Cardiac atrium fibroblast (primary cell): Measurements from ENCODE around the gene PACS1. TPM values are rescaled to one million over a fixed set of nuclear protein-coding genes. Genes with fewer than 3 reads are reported as not detected.

Experiments
- total RNA-seq: library from RNA; depleted of rRNA; stranded (reverse); fragments of >200 nt; gene quantifications from 2 replicates; pipeline ENCODE4 v1.2.3, GENCODE V29; 2015

PACS1 gene
- 40.3 and 48.8 TPM in 2 replicates for total RNA-seq

GRCh38 chr11:66069715-66070603 lies at the start of gene PACS1:
TSS of gene PACS1 (plus strand) at chr11:66070272. CDS start at chr11:66070487, 215 bp downstream.

GRCh38 chr11:66026017-66026529 lies 44.0 kb upstream of the PACS1 start, which contains the start of gene CATSPER1:
TSS of gene CATSPER1 (minus strand) at chr11:66026479. CDS start at chr11:66026379, 100 bp downstream.

GRCh38 chr11:66048547-66049323 lies 21.3 kb upstream of the PACS1 start, which contains the start of gene GAL3ST3:
TSS of gene GAL3ST3 (minus strand) at chr11:66049161. CDS start at chr11:66045415, 3,746 bp downstream.

GRCh38 chr11:66051766-66052663 lies 18.1 kb upstream of the PACS1 start, which contains the start of gene SF3B2:
TSS of gene SF3B2 (plus strand) at chr11:66052364. CDS start at chr11:66052385, 21 bp downstream.

GRCh38 chr11:66268244-66268951 lies 198.3 kb downstream of the PACS1 start, which contains the start of gene RAB1B:
TSS of gene RAB1B (plus strand) at chr11:66268639. CDS start at chr11:66268680, 41 bp downstream.

GRCh38 chr11:66277471-66278362 lies 207.6 kb downstream of the PACS1 start, which contains the start of gene CNIH2:
TSS of gene CNIH2 (plus strand) at chr11:66278175. CDS start at chr11:66278457, 282 bp downstream.

GRCh38 chr11:66288671-66289547 lies 218.8 kb downstream of the PACS1 start, which contains the start of gene YIF1A:
TSS of gene YIF1A (minus strand) at chr11:66289143. CDS start at chr11:66288985, 158 bp downstream.

GRCh38 chr11:66291706-66292542 lies 221.9 kb downstream of the PACS1 start, which contains the start of gene TMEM151A:
TSS of gene TMEM151A (plus strand) at chr11:66291894. CDS start at chr11:66292014, 120 bp downstream.

Other genes starting within 250 kb of the PACS1 start
- 0.32 and 1.3 TPM in 2 replicates for gene SNX32, start 236.3 kb upstream of the PACS1 start, total RNA-seq
- gene CFL1, start 212.1 kb upstream of the PACS1 start, total RNA-seq = 1,265 and 1,321 TPM in 2 replicates
- gene MUS81, start 209.8 kb upstream of the PACS1 start, total RNA-seq = 32.7 and 38.1 TPM in 2 replicates
- gene EFEMP2, start 197.5 kb upstream of the PACS1 start, total RNA-seq = 199 and 280 TPM in 2 replicates
- gene CTSW, start 190.4 kb upstream of the PACS1 start, total RNA-seq = not detected in 2 replicates
- gene FIBP, start 181.8 kb upstream of the PACS1 start, total RNA-seq = 101 and 125 TPM in 2 replicates
- 75.8 and 91.2 TPM in 2 replicates for gene CCDC85B, start 179.6 kb upstream of the PACS1 start, total RNA-seq
- gene FOSL1, start 169.9 kb upstream of the PACS1 start, total RNA-seq = 33.4 and 37.7 TPM in 2 replicates
- 12.3 and 14.6 TPM in 2 replicates for gene C11orf68, start 151.2 kb upstream of the PACS1 start, total RNA-seq
- 122 and 141 TPM in 2 replicates for gene DRAP1, start 150.8 kb upstream of the PACS1 start, total RNA-seq
- not detected in 2 replicates for gene TSGA10IP, start 124.8 kb upstream of the PACS1 start, total RNA-seq
- gene SART1, start 108.5 kb upstream of the PACS1 start, total RNA-seq = 23.3 and 25.5 TPM in 2 replicates
- 24.9 and 36.8 TPM in 2 replicates for gene EIF1AD, start 68.1 kb upstream of the PACS1 start, total RNA-seq
- gene BANF1, start 67.8 kb upstream of the PACS1 start, total RNA-seq = 48.0 and 54.7 TPM in 2 replicates
- gene CST6, start 58.3 kb upstream of the PACS1 start, total RNA-seq = 0.32 TPM in 1 of 2 replicates, not detected in the other
- not detected in 2 replicates for gene CATSPER1, start 43.8 kb upstream of the PACS1 start, total RNA-seq
- not detected in 2 replicates for gene GAL3ST3, start 21.1 kb upstream of the PACS1 start, total RNA-seq
- gene SF3B2, start 17.9 kb upstream of the PACS1 start, total RNA-seq = 103 and 107 TPM in 2 replicates
- 12.3 and 15.0 TPM in 2 replicates for gene KLC2, start 187.4 kb downstream of the PACS1 start, total RNA-seq
- 147 and 156 TPM in 2 replicates for gene RAB1B, start 198.4 kb downstream of the PACS1 start, total RNA-seq
- not detected in 2 replicates for gene CNIH2, start 207.9 kb downstream of the PACS1 start, total RNA-seq
- 199 and 214 TPM in 2 replicates for gene YIF1A, start 218.9 kb downstream of the PACS1 start, total RNA-seq
- 0.54 and 1.5 TPM in 2 replicates for gene TMEM151A, start 221.6 kb downstream of the PACS1 start, total RNA-seq
- 126 and 180 TPM in 2 replicates for gene CD248, start 246.8 kb downstream of the PACS1 start, total RNA-seq